ENCODE data around the gene NPAS4. TPM values are rescaled to one million over a fixed set of nuclear protein-coding genes. Genes with fewer than 3 reads are reported as not detected.

Gene NPAS4
- total RNA-seq, 4 donors from 2014 or later, result 0.19 TPM; not detected in 3

GRCh38 chr11:66388780-66389386 lies 32.0 kb upstream of the NPAS4 start:
- DNase-seq (ENCODE audit: low spot score) (no peak), ATAC-seq (ENCODE audit: low FRiP score) (peak; percentile 53)
- TF ChIP-seq CTCF (IDR thresholded peaks at IDR 0.05), result no peak

GRCh38 chr11:66391322-66391721 lies 29.5 kb upstream of the NPAS4 start:
- ATAC-seq (ENCODE audit: low FRiP score) (no peak), DNase-seq (ENCODE audit: low spot score) (no peak)
- no peak for TF ChIP-seq CTCF (IDR thresholded peaks at IDR 0.05)

GRCh38 chr11:66393954-66394353 lies 26.9 kb upstream of the NPAS4 start:
- ATAC-seq (ENCODE audit: low FRiP score), result no peak
- no peak for TF ChIP-seq CTCF (IDR thresholded peaks at IDR 0.05)

GRCh38 chr11:66407651-66408050 lies 13.2 kb upstream of the NPAS4 start:
- no peak for TF ChIP-seq CTCF (IDR thresholded peaks at IDR 0.05)
- DNase-seq (ENCODE audit: low spot score) (no peak), ATAC-seq (ENCODE audit: low FRiP score) (no peak)

More at GRCh38 chr11:66393954-66394353, 26.9 kb upstream of the NPAS4 start:
- DNase-seq (ENCODE audit: low spot score), result no peak

- DNase-seq (ENCODE audit: low spot score) (peak; percentile 99), ATAC-seq (ENCODE audit: low FRiP score) (peak; percentile 89)
- TF ChIP-seq CTCF (IDR thresholded peaks at IDR 0.05), result peak; percentile 73 to 99 (median 83)
These were observed 12.2 kb upstream of the NPAS4 start for GRCh38 chr11:66408488-66409214.

GRCh38 chr11:66409226-66409625 lies 11.6 kb upstream of the NPAS4 start:
- ATAC-seq (ENCODE audit: low FRiP score) (no peak), DNase-seq (ENCODE audit: low spot score) (no peak)
- TF ChIP-seq CTCF (IDR thresholded peaks at IDR 0.05), result no peak

GRCh38 chr11:66410191-66410590 lies 10.6 kb upstream of the NPAS4 start:
- DNase-seq (ENCODE audit: low spot score), result no peak
- ATAC-seq (ENCODE audit: low FRiP score), result no peak
- no peak for TF ChIP-seq CTCF (IDR thresholded peaks at IDR 0.05)
